Esophagus muscularis mucosa (tissue), 4 donors: ENCODE measurements around the gene RAB12. TPM values are rescaled to one million over a fixed set of nuclear protein-coding genes. Genes with fewer than 3 reads are reported as not detected.

Source experiments
- DNase-seq: peaks from one replicate; pipeline ENCODE4 v3.0.0-alpha.2; 2017; ENCODE audit errors: extremely low spot score
- H3K27ac ChIP-seq, 4 donors: fragments of 200-600 bp; sonication (generic); replicated peaks in 1 of 4; 1 replicate in 3 of 4; 2 replicates in 1 of 4; pipeline ENCODE4 v1.5.1; 2016 to 2019; ENCODE audit warnings: mild to moderate bottlenecking in 1 of 4
- H3K27me3 ChIP-seq, 4 donors: fragments of 200-600 bp; sonication (generic); one replicate each; pipeline versions ENCODE4 v1.5.1 to v1.6.0; 2016 to 2019
- H3K36me3 ChIP-seq, 4 donors: fragments of 200-600 bp; sonication (generic); one replicate each; pipeline ENCODE4 v1.5.1; 2016 to 2019
- H3K4me1 ChIP-seq, 4 donors: fragments of 200-600 bp; sonication (generic); one replicate each; pipeline ENCODE4 v1.5.1; 2016 to 2019
- H3K4me3 ChIP-seq, 4 donors: fragments of 200-600 bp; sonication (generic); 1 replicate in 2 of 4; 2 replicates in 2 of 4; pipeline ENCODE4 v1.5.1; 2016 to 2019; ENCODE audit warnings: mild to moderate bottlenecking in 4 of 4, moderate library complexity in 1 of 4
- H3K9me3 ChIP-seq, 4 donors: fragments of 200-600 bp; sonication (generic); 1 replicate in 3 of 4; 2 replicates in 1 of 4; pipeline ENCODE4 v1.5.1; 2016 to 2019
- CTCF ChIP-seq, 3 experiments: fragments of 200-600 bp in 2 of 3; fragments of 450-650 bp in 1 of 3; sonication (generic) in 2 of 3; IDR thresholded peaks; one replicate each; pipeline ENCODE4 v1.5.1; 2017 to 2019; ENCODE audit warnings: antibody characterized with exemption in 3 of 3, mild to moderate bottlenecking in 2 of 3, moderate library complexity in 1 of 3
- EP300 ChIP-seq: sonication (generic); formaldehyde crosslinking; IDR thresholded peaks from one replicate; pipeline ENCODE4 v1.6.1; 2017; ENCODE audit warnings: antibody characterized with exemption
- POLR2A ChIP-seq: fragments of 450-650 bp; IDR thresholded peaks from one replicate; pipeline ENCODE4 v1.6.1; 2017; ENCODE audit warnings: antibody characterized with exemption, moderate library complexity, mild to moderate bottlenecking, low read depth
- POLR2AphosphoS5 ChIP-seq, 2 donors: sonication (generic); formaldehyde crosslinking; IDR thresholded peaks; one replicate each; pipeline ENCODE4 v1.6.1; 2017; ENCODE audit warnings: antibody characterized with exemption in 2 of 2
- WGBS: methylation state at CpG from one replicate; pipeline ENCODE4 v1.1.5; 2018; 5-methylcytosine and 5-hydroxymethylcytosine counted together
- intact Hi-C: fragments of 100-400 bp; cut with DNase I; formaldehyde crosslinking; loops from one replicate; pipeline ENCODE4 v1.15.1; 2023
- total RNA-seq, 4 donors: library from RNA; depleted of rRNA; stranded (reverse); fragments of >200 nt; gene quantifications; one replicate each; pipeline versions ENCODE4 v1.1.0 to v1.2.1, GENCODE V29; 2016

RAB12 gene
- total RNA-seq, 4 donors from 2014 or later: 61.0 to 76.3 (median 68.9) TPM

- H3K27ac ChIP-seq: no peak overlapping the region
- peaks cover 0 to 5% (median 0%) of the 10 kb centered on the region in 4 donors for H3K4me1 ChIP-seq
- WGBS: 93% methylated on average over 5 of the region's 5 CpGs
- no peak for TF ChIP-seq POLR2A
- TF ChIP-seq POLR2AphosphoS5 (IDR thresholded peaks at IDR 0.05): no peak
- TF ChIP-seq EP300: no peak
- no peak for TF ChIP-seq CTCF (IDR thresholded peaks at IDR 0.05)
- no peak overlapping the region for H3K4me3 ChIP-seq
- no peaks in the 10 kb centered on the region for H3K27me3 ChIP-seq
- intact Hi-C loops: no loop called here
- H3K36me3 ChIP-seq: no peaks in the 10 kb centered on the region
- DNase-seq: peak; percentile 57
- no peaks in the 10 kb centered on the region for H3K9me3 ChIP-seq
Observed at GRCh38 chr18:8660316-8660715, 51.1 kb downstream of the RAB12 start.

- H3K27ac ChIP-seq: no peak overlapping the region
- intact Hi-C loops: no loop called here
- H3K4me3 ChIP-seq: no peak overlapping the region
- 61% methylated on average over 18 of the region's 18 CpGs for WGBS
- H3K9me3 ChIP-seq: no peaks in the 10 kb centered on the region
- peaks cover 0 to 5% (median 0%) of the 10 kb centered on the region in 4 donors for H3K4me1 ChIP-seq
- TF ChIP-seq EP300 (no peak), CTCF (IDR thresholded peaks at IDR 0.05) (no peak), POLR2A (no peak), POLR2AphosphoS5 (IDR thresholded peaks at IDR 0.05) (no peak)
- H3K36me3 ChIP-seq: no peaks in the 10 kb centered on the region
- DNase-seq: no peak
- H3K27me3 ChIP-seq: no peaks in the 10 kb centered on the region
Observed at GRCh38 chr18:8661754-8662559, 52.7 kb downstream of the RAB12 start.

- TF ChIP-seq POLR2AphosphoS5 (IDR thresholded peaks at IDR 0.05) (no peak), EP300 (no peak), POLR2A (no peak)
- no peak overlapping the region for H3K4me3 ChIP-seq
- no peaks in the 10 kb centered on the region for H3K9me3 ChIP-seq
- no peak overlapping the region for H3K27ac ChIP-seq
- WGBS: 84% methylated on average over 19 of the region's 20 CpGs
- H3K27me3 ChIP-seq: no peaks in the 10 kb centered on the region
- H3K36me3 ChIP-seq: no peaks in the 10 kb centered on the region
- intact Hi-C loops: no loop called here
- no peak for DNase-seq
- peaks cover 0 to 5% (median 0%) of the 10 kb centered on the region in 4 donors for H3K4me1 ChIP-seq
Observed at GRCh38 chr18:8662560-8663255, 53.5 kb downstream of the RAB12 start.

- no peaks in the 10 kb centered on the region for H3K4me1 ChIP-seq
- no peaks in the 10 kb centered on the region for H3K36me3 ChIP-seq
- H3K27ac ChIP-seq: no peak overlapping the region
- no peak overlapping the region for H3K4me3 ChIP-seq
- WGBS: 93% methylated on average over 3 of the region's 3 CpGs
- no peaks in the 10 kb centered on the region for H3K27me3 ChIP-seq
- H3K9me3 ChIP-seq: no peaks in the 10 kb centered on the region
- intact Hi-C loops: no loop called here
- no peak for TF ChIP-seq POLR2AphosphoS5 (IDR thresholded peaks at IDR 0.05)
- TF ChIP-seq EP300: no peak
- TF ChIP-seq POLR2A: no peak
- no peak for TF ChIP-seq CTCF (IDR thresholded peaks at IDR 0.05)
- no peak for DNase-seq
Observed at GRCh38 chr18:8667846-8668245, 58.6 kb downstream of the RAB12 start.

GRCh38 chr18:8668381-8668780 is 59.1 kb downstream of the RAB12 start:
- no peaks in the 10 kb centered on the region for H3K36me3 ChIP-seq
- no peaks in the 10 kb centered on the region for H3K9me3 ChIP-seq
- H3K27me3 ChIP-seq: no peaks in the 10 kb centered on the region
- no peak overlapping the region for H3K27ac ChIP-seq
- TF ChIP-seq CTCF (IDR thresholded peaks at IDR 0.05) (no peak), EP300 (no peak), POLR2AphosphoS5 (IDR thresholded peaks at IDR 0.05) (no peak), POLR2A (no peak)
- intact Hi-C loops: no loop called here
- H3K4me3 ChIP-seq: no peak overlapping the region
- no peaks in the 10 kb centered on the region for H3K4me1 ChIP-seq
- DNase-seq: no peak
